Brain microvascular endothelial cell (primary cell): ENCODE data around the gene MRPS7.

Experiments
- DNase-seq: peaks from one replicate; pipeline ENCODE4 v3.0.0-alpha.2; 2020
- H3K27ac ChIP-seq: fragments of 250-450 bp; sonication (Bioruptor Pico); 2 replicates; pipeline ENCODE4 v1.5.1; 2020; ENCODE audit warnings: mild to moderate bottlenecking, moderate library complexity
- H3K27me3 ChIP-seq: fragments of 250-450 bp; sonication (Bioruptor Pico); replicated peaks from 2 replicates; pipeline ENCODE4 v1.5.1; 2020; ENCODE audit warnings: mild to moderate bottlenecking
- H3K36me3 ChIP-seq: fragments of 250-450 bp; sonication (Bioruptor Pico); replicated peaks from 2 replicates; pipeline ENCODE4 v1.5.1; 2020; ENCODE audit warnings: mild to moderate bottlenecking
- H3K4me3 ChIP-seq: 2 replicates; pipeline ENCODE4 v1.5.1; 2011; ENCODE audit warnings: low read depth, mild to moderate bottlenecking, control low read depth, low read length, moderate library complexity
- CTCF ChIP-seq: IDR thresholded peaks from 2 replicates; pipeline ENCODE4 v1.5.1; 2011; ENCODE audit warnings: low read depth, mild to moderate bottlenecking, moderate library complexity, low read length, control low read depth, inconsistent platforms; ENCODE audit errors: missing control alignments
- in situ Hi-C: cut with HindIII; loops from 2 replicates; pipeline ENCODE4 v1.10.0; 2017; ENCODE audit warnings: low sequenced_read_pairs, low pct_ligation_motif_present

Gene MRPS7

GRCh38 chr17:75300280-75300679, 38.6 kb downstream of the MRPS7 start:
- DNase-seq = no peak
- H3K27ac ChIP-seq = no peak overlapping the region
- no peaks in the 10 kb centered on the region for H3K36me3 ChIP-seq
- H3K4me3 ChIP-seq = no peak overlapping the region
- H3K27me3 ChIP-seq = no peaks in the 10 kb centered on the region
- in situ Hi-C loops = no loop called here
- TF ChIP-seq CTCF = no peak

- in situ Hi-C loops = no loop called here
- no peak for DNase-seq
- Histone ChIP-seq H3K36me3 (no peaks in the 10 kb centered on the region), H3K27ac (no peak overlapping the region), H3K27me3 (no peaks in the 10 kb centered on the region), H3K4me3 (no peak overlapping the region)
- no peak for TF ChIP-seq CTCF
Observed at GRCh38 chr17:75301049-75301448, 39.4 kb downstream of the MRPS7 start.

- DNase-seq = no peak
- no peak overlapping the region for H3K4me3 ChIP-seq
- H3K36me3 ChIP-seq = no peaks in the 10 kb centered on the region
- no peak for TF ChIP-seq CTCF
- no peak overlapping the region for H3K27ac ChIP-seq
- in situ Hi-C loops = no loop called here
- H3K27me3 ChIP-seq = no peaks in the 10 kb centered on the region
Observed at GRCh38 chr17:75301502-75302206, 40.0 kb downstream of the MRPS7 start.

- no peak for TF ChIP-seq CTCF
Observed at GRCh38 chr17:75307957-75308731, 46.5 kb downstream of the MRPS7 start.

GRCh38 chr17:75308732-75309629, 47.3 kb downstream of the MRPS7 start:
- TF ChIP-seq CTCF = no peak
- no peaks in the 10 kb centered on the region for H3K27me3 ChIP-seq
- H3K36me3 ChIP-seq = no peaks in the 10 kb centered on the region
- no peak overlapping the region for H3K4me3 ChIP-seq
- DNase-seq = no peak
- no peak overlapping the region for H3K27ac ChIP-seq
- in situ Hi-C loops = no loop called here

More at GRCh38 chr17:75307957-75308731, 46.5 kb downstream of the MRPS7 start:
- DNase-seq = no peak
- no peaks in the 10 kb centered on the region for H3K36me3 ChIP-seq
- H3K27ac ChIP-seq = no peak overlapping the region
- H3K27me3 ChIP-seq = no peaks in the 10 kb centered on the region
- in situ Hi-C loops = no loop called here
- H3K4me3 ChIP-seq = no peak overlapping the region
